Measurements from ENCODE around the gene RCOR3. TPM values are rescaled to one million over a fixed set of nuclear protein-coding genes. Genes with fewer than 3 reads are reported as not detected.
A peak's percentile ranks its signal among the peaks of the same experiment; 100 is the strongest.

RCOR3 gene
- total and polyA plus RNA-seq, 2 of the 8 experiments (the other 6 are each of a cell fraction or from before 2014, with no cell fraction given): 21.4 to 36.3 TPM

DNA sequence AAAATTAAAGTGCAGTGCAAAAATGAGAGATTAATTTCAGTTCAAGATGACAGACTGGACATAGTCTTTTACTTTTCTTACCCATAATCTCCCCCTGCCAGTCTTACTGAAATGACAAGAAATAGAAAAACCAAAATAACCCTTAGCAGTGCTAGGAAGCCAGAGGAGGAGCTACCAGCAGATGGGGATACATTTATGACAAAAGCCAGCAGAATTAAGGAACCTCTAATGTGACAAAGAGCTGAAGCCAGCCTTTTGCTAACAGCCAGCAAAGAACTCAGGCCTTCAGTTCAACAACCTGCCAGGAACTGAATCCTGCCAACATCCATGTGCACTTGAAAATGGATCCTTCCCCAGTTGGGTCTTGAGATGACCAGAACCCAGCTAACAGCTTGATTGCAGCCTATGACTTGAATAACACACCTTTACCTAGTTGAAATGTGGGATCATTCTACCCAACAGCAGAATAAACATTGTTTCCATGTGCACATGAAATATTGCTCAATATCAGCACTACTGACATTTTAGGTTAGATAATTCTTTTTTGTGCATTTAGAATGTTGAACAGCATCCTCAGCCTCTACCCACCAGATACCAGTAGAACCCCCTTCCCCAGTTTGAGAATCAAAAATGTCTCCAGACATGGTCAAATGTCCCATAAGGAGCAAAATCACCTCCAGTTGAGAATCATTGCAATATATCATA is 59.6 kb downstream of the RCOR3 start:
- no peak overlapping the region for H3K18ac ChIP-seq (ENCODE audit: extremely low read depth, low read length)
- H3K9me3 ChIP-seq (ENCODE audit: insufficient read depth in 2 of 2, low read depth in 1 of 2, low read length in 1 of 2): no peaks in the 10 kb centered on the region
- H3K4me1 ChIP-seq (replicated peaks in 1 of 4; ENCODE audit: control insufficient read depth in 3 of 4, insufficient read depth in 4 of 4, low read length in 3 of 4): no peaks in the 10 kb centered on the region
- no peaks in the 10 kb centered on the region for H3K27me3 ChIP-seq (replicated peaks in 1 of 4; ENCODE audit: control insufficient read depth in 3 of 4, extremely low read depth in 1 of 4, insufficient read depth in 3 of 4, low read length in 3 of 4)
- H2BK120ac ChIP-seq (replicated peaks; ENCODE audit: low read depth, low read length): no peak overlapping the region
- FAIRE-seq (no peak), DNase-seq (ENCODE audit: low read depth in 1 of 2, low spot score in 2 of 2) (peak in 1 of 2 experiments; percentile 30)
- no peak overlapping the region for H4K91ac ChIP-seq (replicated peaks; ENCODE audit: insufficient read length, low read length)
- H3K4me3 ChIP-seq (ENCODE audit: extremely low read depth in 1 of 4, insufficient read depth in 2 of 4, low read depth in 3 of 4, low read length in 4 of 4): no peak overlapping the region
- ChIA-PET CTCF (ENCODE audit: partially characterized antibody) (interaction anchor here (0.5 to 2.1 kb wide), 5 partner anchors 151 to 950 kb away, joined by 3 to 8 read pairs (median 3); no protein-coding TSS in a partner anchor), POLR2A (ENCODE audit: partially characterized antibody) (interaction anchor here (0.9 kb wide), 1 partner anchor 261 kb away, joined by 3 read pairs; the partner anchor contains the start of gene SLC30A1)
- no peaks in the 10 kb centered on the region for H3K79me1 ChIP-seq (ENCODE audit: low read depth, low read length)
- no peak overlapping the region for H2BK12ac ChIP-seq (ENCODE audit: low read depth, low read length)
- no peaks in the 10 kb centered on the region for H3K79me2 ChIP-seq (ENCODE audit: control insufficient read depth in 1 of 2, insufficient read depth in 2 of 2, low read length in 2 of 2)
- no peak overlapping the region for H3K14ac ChIP-seq (ENCODE audit: insufficient read length)
- H3K23me2 ChIP-seq (ENCODE audit: low read depth, low read length): no peaks in the 10 kb centered on the region
- no peak overlapping the region for H3K56ac ChIP-seq (replicated peaks; ENCODE audit: insufficient read length, low read depth, low read length)
- H4K8ac ChIP-seq (ENCODE audit: extremely low read depth, insufficient read depth, low read length): no peak overlapping the region
- no peak overlapping the region for H3K27ac ChIP-seq (ENCODE audit: low read depth, low read length)
- no peak overlapping the region; a peak in 1 of 4 replicates for H3K4me2 ChIP-seq (ENCODE audit: insufficient read depth in 1 of 2, low read depth in 2 of 2, low read length in 2 of 2)
- no peak overlapping the region for H2AFZ ChIP-seq (ENCODE audit: low read length)
- no peak overlapping the region for H2BK5ac ChIP-seq (ENCODE audit: low read depth, low read length)
- H2AK5ac ChIP-seq (ENCODE audit: low read depth, low read length): no peak overlapping the region
- H3K36me3 ChIP-seq (ENCODE audit: control insufficient read depth in 2 of 4, insufficient read depth in 4 of 4, low read length in 3 of 4): peaks cover 0 to 21% (median 4%) of the 10 kb centered on the region in 4 experiments; a peak in 6 of 8 replicates
- no peak overlapping the region for H2BK20ac ChIP-seq (ENCODE audit: low read length)
- H3K23ac ChIP-seq (ENCODE audit: insufficient read length): no peak overlapping the region
- H4K5ac ChIP-seq (ENCODE audit: insufficient read length, low read depth, low read length): no peak overlapping the region
- no peak overlapping the region for H3K9ac ChIP-seq (replicated peaks in 1 of 4; ENCODE audit: extremely low read depth in 1 of 4, low read depth in 3 of 4, low read length in 3 of 4)
- no peak overlapping the region for H3K4ac ChIP-seq (replicated peaks; ENCODE audit: insufficient read length, low read depth, low read length)
- no peaks in the 10 kb centered on the region for H4K20me1 ChIP-seq (replicated peaks in 1 of 2; ENCODE audit: control insufficient read depth in 1 of 2, insufficient read depth in 2 of 2, low read length in 2 of 2)
- TF ChIP-seq RAD21 (IDR thresholded peaks at IDR 0.05 in 1 of 2, conservative IDR thresholded peaks at IDR 0.05 in 1 of 2; ENCODE audit: low read depth in 2 of 2, low read length in 2 of 2) (peak in 1 of 2 experiments; percentile 22; a peak in 1 of 4 replicates), POLR2AphosphoS5 (IDR thresholded peaks at IDR 0.05; ENCODE audit: low read depth, low read length) (no peak)
- H2BK15ac ChIP-seq (ENCODE audit: low read length): no peak overlapping the region
